Tibial artery (tissue), 4 donors: ENCODE results near the gene KDF1.

ENCODE experiments used
- DNase-seq, 2 donors: peaks; one replicate each; pipeline ENCODE4 v3.0.0-alpha.2; 2019
- H3K27ac ChIP-seq, 2 donors: fragments of 200-600 bp; sonication (generic) in 1 of 2; 1 replicate in 1 of 2; 2 replicates in 1 of 2; pipeline ENCODE4 v1.5.1; 2018 to 2019; ENCODE audit warnings: mild to moderate bottlenecking in 1 of 2
- H3K27me3 ChIP-seq, 2 donors: fragments of 200-600 bp; sonication (generic) in 1 of 2; one replicate each; pipeline versions ENCODE4 v1.5.1 to v1.6.0; 2016 to 2019
- H3K36me3 ChIP-seq, 3 donors: fragments of 200-600 bp; sonication (generic) in 2 of 3; one replicate each; pipeline ENCODE4 v1.5.1; 2016 to 2019; ENCODE audit warnings: mild to moderate bottlenecking in 2 of 3
- H3K4me1 ChIP-seq, 4 donors: fragments of 200-600 bp; sonication (generic) in 2 of 4; 1 replicate in 3 of 4; 2 replicates in 1 of 4; pipeline ENCODE4 v1.5.1; 2016 to 2019
- H3K4me3 ChIP-seq, 2 donors: fragments of 200-600 bp; sonication (generic) in 1 of 2; 1 replicate in 1 of 2; 2 replicates in 1 of 2; pipeline ENCODE4 v1.5.1; 2018 to 2019; ENCODE audit warnings: mild to moderate bottlenecking in 2 of 2
- H3K9me3 ChIP-seq, 3 donors: fragments of 200-600 bp; sonication (generic) in 1 of 3; one replicate each; pipeline ENCODE4 v1.5.1; 2016 to 2019
- intact Hi-C: fragments of 100-400 bp; cut with DNase I; formaldehyde crosslinking; loops from one replicate; pipeline ENCODE4 v1.15.0; 2023; ENCODE audit warnings: low total_unique reads
- TF ChIP-seq, protein P1 (sequence below), 2 experiments: fragments of 200-600 bp in 1 of 2; fragments of 450-650 bp in 1 of 2; IDR thresholded peaks; one replicate each; pipeline ENCODE4 v1.5.1; 2017 to 2019; ENCODE audit warnings: antibody characterized with exemption in 2 of 2, mild to moderate bottlenecking in 1 of 2, moderate library complexity in 1 of 2

The KDF1 gene

GRCh38 chr1:26932531-26932930, 27.7 kb downstream of the KDF1 start:
- TF ChIP-seq, protein P1, sequence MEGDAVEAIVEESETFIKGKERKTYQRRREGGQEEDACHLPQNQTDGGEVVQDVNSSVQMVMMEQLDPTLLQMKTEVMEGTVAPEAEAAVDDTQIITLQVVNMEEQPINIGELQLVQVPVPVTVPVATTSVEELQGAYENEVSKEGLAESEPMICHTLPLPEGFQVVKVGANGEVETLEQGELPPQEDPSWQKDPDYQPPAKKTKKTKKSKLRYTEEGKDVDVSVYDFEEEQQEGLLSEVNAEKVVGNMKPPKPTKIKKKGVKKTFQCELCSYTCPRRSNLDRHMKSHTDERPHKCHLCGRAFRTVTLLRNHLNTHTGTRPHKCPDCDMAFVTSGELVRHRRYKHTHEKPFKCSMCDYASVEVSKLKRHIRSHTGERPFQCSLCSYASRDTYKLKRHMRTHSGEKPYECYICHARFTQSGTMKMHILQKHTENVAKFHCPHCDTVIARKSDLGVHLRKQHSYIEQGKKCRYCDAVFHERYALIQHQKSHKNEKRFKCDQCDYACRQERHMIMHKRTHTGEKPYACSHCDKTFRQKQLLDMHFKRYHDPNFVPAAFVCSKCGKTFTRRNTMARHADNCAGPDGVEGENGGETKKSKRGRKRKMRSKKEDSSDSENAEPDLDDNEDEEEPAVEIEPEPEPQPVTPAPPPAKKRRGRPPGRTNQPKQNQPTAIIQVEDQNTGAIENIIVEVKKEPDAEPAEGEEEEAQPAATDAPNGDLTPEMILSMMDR (IDR thresholded peaks at IDR 0.05) = no peak
- intact Hi-C loops = no loop called here
- Histone ChIP-seq H3K27ac (no peak overlapping the region), H3K4me1 (no peaks in the 10 kb centered on the region), H3K9me3 (no peaks in the 10 kb centered on the region), H3K4me3 (no peak overlapping the region), H3K36me3 (peaks cover 28 to 82% (median 37%) of the 10 kb centered on the region in 3 donors), H3K27me3 (no peaks in the 10 kb centered on the region)
- no peak for DNase-seq

- Histone ChIP-seq H3K27ac (no peak overlapping the region), H3K36me3 (peaks cover 33 to 46% (median 35%) of the 10 kb centered on the region in 3 donors), H3K27me3 (no peaks in the 10 kb centered on the region), H3K9me3 (no peaks in the 10 kb centered on the region), H3K4me1 (peaks cover 0 to 18% (median 16%) of the 10 kb centered on the region in 4 donors), H3K4me3 (no peak overlapping the region)
- TF ChIP-seq, protein P1 (IDR thresholded peaks at IDR 0.05) = no peak
- intact Hi-C loops = no loop called here
- no peak for DNase-seq
Measured at GRCh38 chr1:26923711-26924110, 36.6 kb downstream of the KDF1 start.

GRCh38 chr1:26922901-26923300, 37.4 kb downstream of the KDF1 start:
- no peak for DNase-seq
- TF ChIP-seq, protein P1 (IDR thresholded peaks at IDR 0.05) = no peak
- H3K4me3 ChIP-seq = peak overlapping the region; percentile 91 to 95
- H3K27ac ChIP-seq = peak overlapping the region in 1 of 2 donors; percentile 6
- peaks cover 0 to 18% (median 16%) of the 10 kb centered on the region in 4 donors for H3K4me1 ChIP-seq
- peaks cover 29 to 42% (median 30%) of the 10 kb centered on the region in 3 donors for H3K36me3 ChIP-seq
- H3K9me3 ChIP-seq = no peaks in the 10 kb centered on the region
- intact Hi-C loops = no loop called here
- no peaks in the 10 kb centered on the region for H3K27me3 ChIP-seq

- peaks cover 25 to 37% (median 25%) of the 10 kb centered on the region in 3 donors for H3K36me3 ChIP-seq
- TF ChIP-seq, protein P1 (IDR thresholded peaks at IDR 0.05) = no peak
- intact Hi-C loops = no loop called here
- H3K4me3 ChIP-seq = peak overlapping the region; percentile 91 to 95
- no peaks in the 10 kb centered on the region for H3K9me3 ChIP-seq
- no peak for DNase-seq
- peak overlapping the region; percentile 91 to 92 for H3K27ac ChIP-seq
- peaks cover 0 to 18% (median 16%) of the 10 kb centered on the region in 4 donors for H3K4me1 ChIP-seq
- H3K27me3 ChIP-seq = no peaks in the 10 kb centered on the region
Measured at GRCh38 chr1:26922431-26922729, 37.9 kb downstream of the KDF1 start.

DNA sequence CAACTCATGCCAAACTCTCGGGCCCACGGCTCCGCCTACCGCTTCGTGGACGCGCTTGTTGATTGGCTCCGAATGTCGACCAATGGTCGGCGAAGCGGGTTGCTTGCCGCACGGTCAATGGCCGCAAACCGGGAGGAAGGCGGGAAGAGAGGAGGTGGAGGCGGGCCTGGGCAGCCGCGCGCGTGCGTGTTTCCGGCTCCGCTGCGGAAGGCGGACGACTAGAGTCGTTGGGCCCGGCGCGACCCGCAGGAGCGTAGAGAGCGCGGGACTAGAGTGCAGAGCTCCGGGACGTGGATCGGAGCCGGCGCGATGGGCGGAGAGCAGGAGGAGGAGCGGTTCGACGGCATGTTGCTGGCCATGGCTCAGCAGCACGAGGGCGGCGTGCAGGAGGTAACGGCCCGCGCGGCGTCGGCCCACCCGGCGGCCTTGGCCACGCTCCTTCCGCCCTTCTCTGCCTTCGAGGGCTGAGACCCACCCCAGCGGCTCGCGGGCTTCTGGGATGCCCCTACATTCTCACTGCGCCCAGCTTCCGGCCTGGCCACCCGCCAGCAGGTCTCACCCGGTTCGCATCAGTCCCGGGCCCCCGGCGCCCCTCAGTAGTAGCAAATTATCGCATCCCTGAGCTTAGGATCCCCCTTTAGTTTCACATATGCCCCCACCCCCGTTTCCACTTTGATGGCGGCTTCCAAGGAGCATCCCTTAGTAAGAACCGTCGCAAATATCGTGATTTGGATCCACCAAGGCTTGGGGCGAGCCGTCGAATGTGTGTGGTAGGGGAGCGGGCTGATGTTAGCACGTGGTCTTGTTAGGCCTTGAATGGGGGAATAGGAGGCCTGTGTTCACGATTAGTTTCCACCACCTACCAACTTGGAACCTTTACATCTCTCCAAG, 38.5 kb downstream of the KDF1 start, which contains the start of gene NUDC:
Gene NUDC, plus strand, starts transcription at position 204 of the 891 bp plus-strand sequence. Its CDS starts 106 bp downstream, at position 310.
- H3K27ac ChIP-seq = peak within 1 kb of the TSS; percentile 91 to 92
- H3K4me1 ChIP-seq = peaks cover 0 to 18% (median 16%) of the 10 kb centered on the region in 4 donors
- no peaks in the 10 kb centered on the region for H3K27me3 ChIP-seq
- H3K36me3 ChIP-seq = peaks cover 20 to 31% (median 22%) of the 10 kb centered on the region in 3 donors
- intact Hi-C loops = loop anchor here (2.0 kb wide), 1 partner anchor 21 kb away; the partner anchor contains the start of gene GPATCH3
- no peaks in the 10 kb centered on the region for H3K9me3 ChIP-seq
- peak within 1 kb of the TSS; percentile 91 to 95 for H3K4me3 ChIP-seq
- DNase-seq = peak; percentile 96 to 98
- TF ChIP-seq, protein P1 (IDR thresholded peaks at IDR 0.05) = no peak
